ENCODE results near the gene NPTX1.

NPTX1 gene

DNA sequence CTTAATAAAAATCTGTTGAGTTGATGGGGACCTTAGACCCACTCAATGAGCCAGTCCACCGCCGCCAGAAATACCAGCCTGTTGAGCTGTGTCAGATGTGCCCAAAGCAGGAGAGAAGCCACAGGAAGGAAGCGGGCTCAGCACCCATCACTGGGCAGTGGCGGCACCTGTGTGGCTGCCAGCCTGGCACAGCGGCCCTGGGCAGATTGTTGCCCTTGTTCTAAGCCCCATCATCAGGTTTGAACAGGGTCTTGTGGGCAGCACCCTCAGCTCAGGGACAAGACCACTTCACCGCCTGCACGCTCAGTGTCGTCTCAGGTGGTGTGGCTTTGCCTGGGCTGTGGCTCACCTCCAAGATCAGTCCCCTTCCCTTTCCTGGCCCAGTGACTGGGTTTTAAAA, 52.1 kb downstream of the NPTX1 start:
- no peak for DNase-seq

DNA sequence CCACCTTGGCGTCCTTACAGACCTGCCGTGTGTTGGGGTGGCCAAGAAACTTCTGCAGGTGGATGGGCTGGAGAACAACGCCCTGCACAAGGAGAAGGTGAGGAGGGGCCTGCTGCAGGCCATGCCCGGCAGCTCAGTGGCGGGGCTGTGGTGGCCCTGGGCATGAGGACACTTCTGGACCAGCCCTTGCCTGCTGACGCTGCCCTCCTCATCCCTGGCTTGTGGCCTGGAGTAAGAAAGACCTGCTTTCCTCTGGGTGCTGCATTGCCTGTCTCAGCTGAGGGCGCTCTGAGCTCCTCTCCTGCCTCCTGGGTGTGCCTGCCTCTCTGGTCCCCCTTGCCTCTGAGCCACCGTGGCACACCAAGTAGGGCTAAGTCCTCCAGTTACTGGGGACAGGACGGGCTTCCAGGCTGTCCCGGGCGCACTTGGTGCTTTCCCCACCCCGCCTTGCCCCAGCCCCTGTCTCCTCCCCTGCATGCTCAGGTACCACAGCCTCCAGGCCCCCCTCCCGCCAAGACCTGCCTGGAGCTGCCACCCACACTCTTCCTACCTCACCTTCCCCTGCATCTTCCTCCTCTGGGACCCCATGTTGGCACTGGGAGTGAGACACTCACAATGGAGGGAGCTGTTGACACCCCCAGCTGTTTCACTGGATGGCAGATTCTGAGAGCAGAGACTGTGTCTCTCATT, 52.7 kb downstream of the NPTX1 start:
- no peak for DNase-seq

- DNase-seq = no peak
These were observed 53.4 kb downstream of the NPTX1 start for GRCh38 chr17:80422981-80423380.

DNA sequence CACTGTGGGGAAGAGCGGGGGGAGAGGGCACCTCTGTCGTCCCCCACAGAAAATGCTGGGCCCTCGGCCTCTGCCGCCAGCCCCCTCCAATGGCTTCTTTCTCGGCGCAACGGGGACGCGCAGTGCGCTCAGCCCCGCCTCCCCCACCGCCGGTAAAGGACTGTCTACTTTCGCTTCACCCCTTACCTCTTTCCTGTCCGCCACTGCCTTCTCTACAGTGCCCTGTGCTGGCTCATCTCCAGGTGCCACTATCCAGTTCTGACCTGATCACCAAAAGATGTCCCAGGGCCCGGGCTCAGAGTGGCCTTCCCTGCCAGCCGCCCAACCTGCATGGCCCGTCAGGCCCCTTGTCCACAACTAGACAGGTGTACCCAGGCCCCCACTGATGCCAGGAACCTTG, 54.1 kb downstream of the NPTX1 start:
- no peak for DNase-seq

GRCh38 chr17:80421381-80422090, 54.9 kb downstream of the NPTX1 start:
- no peak for DNase-seq

DNA sequence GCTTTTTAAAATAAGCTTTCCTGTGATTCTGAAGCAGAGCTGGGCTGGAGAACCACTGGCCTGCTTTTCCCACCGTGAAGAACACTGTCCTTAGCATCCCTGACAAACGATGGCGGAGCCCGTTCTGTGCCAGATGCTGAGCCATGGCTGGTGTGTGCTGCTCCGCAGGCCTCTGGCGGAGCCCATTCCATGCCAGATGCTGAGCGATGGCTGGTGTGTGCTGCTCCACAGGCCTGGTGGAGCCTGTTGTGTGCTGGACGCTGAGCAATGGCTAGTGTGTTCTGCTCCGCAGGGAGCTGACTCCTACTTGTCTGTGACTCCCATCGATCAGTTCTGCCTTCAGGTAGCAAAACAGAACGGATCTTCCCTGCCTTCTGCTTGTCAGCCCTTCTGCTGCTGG, 57.2 kb downstream of the NPTX1 start:
- DNase-seq = no peak

DNA sequence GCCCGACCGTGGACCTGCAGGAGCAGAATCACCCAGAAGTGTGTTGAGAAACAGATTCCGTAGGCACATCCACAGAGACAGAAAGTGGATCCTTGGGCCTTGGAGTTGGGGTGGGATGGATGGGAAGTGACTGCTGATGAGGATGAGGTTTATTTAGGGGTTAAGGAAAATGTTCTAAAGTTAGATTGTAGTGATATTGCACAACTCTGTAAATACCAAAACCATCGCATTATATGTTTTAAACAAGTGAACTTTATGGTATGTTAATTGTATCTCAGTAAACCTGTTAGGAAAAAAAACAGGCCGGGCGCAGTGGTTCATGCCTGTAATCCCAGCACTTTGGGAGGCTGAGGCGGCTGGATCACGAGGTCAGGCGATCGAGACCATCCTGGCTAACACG, 57.8 kb downstream of the NPTX1 start:
- DNase-seq = no peak
